HG02970 (cell line): Measurements from ENCODE around the gene ABCA8.
"Not testable (repeated sequence)": the region's sequence is repeated elsewhere in the genome, so short reads cannot be mapped to it uniquely, and the experiment has no call there.

ENCODE experiments used
- ATAC-seq: cut with Tn5 transposase; IDR thresholded peaks from one replicate; pipeline ENCODE4 v1.9.1; 2021; ENCODE audit warnings: mild to moderate bottlenecking, moderate library complexity, moderate number of reproducible peaks; ENCODE audit not compliant: unreplicated experiment, low FRiP score

The ABCA8 gene, protein sequence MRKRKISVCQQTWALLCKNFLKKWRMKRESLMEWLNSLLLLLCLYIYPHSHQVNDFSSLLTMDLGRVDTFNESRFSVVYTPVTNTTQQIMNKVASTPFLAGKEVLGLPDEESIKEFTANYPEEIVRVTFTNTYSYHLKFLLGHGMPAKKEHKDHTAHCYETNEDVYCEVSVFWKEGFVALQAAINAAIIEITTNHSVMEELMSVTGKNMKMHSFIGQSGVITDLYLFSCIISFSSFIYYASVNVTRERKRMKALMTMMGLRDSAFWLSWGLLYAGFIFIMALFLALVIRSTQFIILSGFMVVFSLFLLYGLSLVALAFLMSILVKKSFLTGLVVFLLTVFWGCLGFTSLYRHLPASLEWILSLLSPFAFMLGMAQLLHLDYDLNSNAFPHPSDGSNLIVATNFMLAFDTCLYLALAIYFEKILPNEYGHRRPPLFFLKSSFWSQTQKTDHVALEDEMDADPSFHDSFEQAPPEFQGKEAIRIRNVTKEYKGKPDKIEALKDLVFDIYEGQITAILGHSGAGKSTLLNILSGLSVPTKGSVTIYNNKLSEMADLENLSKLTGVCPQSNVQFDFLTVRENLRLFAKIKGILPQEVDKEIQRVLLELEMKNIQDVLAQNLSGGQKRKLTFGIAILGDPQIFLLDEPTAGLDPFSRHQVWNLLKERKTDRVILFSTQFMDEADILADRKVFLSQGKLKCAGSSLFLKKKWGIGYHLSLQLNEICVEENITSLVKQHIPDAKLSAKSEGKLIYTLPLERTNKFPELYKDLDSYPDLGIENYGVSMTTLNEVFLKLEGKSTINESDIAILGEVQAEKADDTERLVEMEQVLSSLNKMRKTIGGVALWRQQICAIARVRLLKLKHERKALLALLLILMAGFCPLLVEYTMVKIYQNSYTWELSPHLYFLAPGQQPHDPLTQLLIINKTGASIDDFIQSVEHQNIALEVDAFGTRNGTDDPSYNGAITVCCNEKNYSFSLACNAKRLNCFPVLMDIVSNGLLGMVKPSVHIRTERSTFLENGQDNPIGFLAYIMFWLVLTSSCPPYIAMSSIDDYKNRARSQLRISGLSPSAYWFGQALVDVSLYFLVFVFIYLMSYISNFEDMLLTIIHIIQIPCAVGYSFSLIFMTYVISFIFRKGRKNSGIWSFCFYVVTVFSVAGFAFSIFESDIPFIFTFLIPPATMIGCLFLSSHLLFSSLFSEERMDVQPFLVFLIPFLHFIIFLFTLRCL (N-terminal part only)

DNA sequence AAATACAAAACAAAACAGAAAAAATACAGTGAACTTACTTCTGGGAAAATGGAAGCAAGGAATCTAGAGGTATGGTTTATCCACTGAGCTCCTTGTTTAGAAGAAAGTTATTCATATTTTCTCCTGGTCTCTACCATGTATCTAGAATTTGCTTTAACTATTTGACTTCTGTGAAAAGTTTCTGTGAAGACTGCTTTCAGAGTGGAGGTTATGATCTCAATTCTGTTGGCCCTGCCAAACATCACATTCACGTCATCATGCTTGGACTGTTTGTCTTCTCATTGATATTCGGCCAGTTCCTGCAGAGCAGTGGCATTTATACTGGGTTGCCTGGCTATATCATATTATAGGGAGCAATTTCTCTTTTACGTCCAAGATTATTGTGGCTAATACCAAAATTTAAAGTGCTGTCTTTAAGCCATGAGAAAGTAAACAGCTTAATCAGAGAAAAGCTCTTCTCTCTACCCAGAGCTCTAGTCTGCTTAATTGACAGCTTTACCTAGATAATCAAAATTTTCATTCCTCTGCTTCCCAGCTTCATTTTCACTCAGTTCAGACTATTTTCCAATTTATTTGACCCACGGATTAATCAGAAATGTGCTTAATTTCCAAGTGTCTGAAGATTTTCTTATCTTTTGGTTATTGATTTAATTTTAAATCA, at the start of gene ABCA8:
Gene ABCA8 (minus strand): TSS at position 212 of the 661 bp plus-strand sequence. CDS start 13,358 bp downstream, outside the sequence.
- ATAC-seq, result no peak

DNA sequence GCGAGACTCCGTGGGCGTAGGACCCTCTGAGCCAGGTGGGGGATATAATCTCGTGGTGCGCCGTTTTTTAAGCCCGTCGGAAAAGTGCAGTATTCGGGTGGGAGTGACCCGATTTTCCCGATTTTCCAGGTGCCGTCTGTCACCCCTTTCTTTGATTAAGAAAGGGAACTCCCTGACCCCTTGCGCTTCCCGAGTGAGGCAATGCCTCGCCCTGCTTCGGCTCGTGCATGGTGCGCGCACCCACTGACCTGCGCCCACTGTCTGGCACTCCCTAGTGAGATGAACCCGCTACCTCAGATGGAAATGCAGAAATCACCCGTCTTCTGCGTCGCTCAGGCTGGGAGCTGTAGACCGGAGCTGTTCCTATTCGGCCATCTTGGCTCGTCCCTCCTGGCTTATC, 49.6 kb upstream of the ABCA8 start:
- ATAC-seq, result not testable (repeated sequence)

DNA sequence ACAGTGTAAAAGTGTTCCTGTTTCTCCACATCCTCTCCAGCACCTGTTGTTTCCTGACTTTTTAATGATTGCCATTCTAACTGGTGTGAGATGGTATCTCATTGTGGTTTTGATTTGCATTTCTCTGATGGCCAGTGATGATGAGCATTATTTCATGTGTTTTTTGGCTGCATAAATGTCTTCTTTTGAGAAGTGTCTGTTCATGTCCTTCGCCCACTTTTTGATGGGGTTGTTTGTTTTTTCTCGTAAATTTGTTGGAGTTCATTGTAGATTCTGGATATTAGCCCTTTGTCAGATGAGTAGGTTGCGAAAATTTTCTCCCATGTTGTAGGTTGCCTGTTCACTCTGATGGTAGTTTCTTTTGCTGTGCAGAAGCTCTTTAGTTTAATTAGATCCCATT, 44.6 kb upstream of the ABCA8 start:
- ATAC-seq, result not testable (repeated sequence)

DNA sequence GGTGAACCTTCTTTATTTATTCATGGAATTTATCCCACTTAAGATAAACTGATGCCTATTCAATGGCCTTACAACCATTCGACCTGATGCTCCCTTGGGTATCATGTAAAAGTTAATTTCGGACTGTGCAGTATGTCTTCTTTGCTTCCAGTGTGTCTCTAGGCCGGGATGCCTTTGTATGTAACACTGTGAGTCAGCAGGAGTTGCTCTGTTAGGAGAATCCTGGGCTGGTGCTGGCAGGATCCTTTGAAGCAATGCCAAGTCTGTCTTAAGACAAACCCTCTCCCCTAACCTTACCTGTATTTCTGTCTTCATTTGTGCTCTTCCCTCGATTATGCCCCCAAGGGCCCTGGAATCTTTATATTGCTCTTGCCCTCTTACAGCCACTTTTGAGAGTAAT, 37.9 kb upstream of the ABCA8 start:
- no peak for ATAC-seq

DNA sequence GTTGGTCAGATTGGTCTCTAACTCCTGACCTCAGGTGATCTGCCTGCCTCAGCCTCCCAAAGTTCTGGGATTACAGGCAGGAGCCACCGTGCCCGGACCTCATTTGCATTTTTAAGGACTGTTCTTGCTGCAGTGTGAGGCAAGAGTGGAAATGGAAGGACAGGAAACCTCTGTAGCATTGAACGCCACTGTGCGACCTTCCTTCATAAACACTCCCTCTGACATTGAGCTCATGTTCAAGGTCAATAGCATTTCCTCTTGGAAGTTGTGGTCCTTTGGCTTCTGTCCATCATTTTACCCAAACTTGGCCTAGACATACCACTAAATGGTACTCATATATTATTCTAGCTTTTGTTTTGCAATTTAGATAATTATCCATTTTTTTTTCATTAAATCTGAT, 32.8 kb upstream of the ABCA8 start:
- no peak for ATAC-seq

DNA sequence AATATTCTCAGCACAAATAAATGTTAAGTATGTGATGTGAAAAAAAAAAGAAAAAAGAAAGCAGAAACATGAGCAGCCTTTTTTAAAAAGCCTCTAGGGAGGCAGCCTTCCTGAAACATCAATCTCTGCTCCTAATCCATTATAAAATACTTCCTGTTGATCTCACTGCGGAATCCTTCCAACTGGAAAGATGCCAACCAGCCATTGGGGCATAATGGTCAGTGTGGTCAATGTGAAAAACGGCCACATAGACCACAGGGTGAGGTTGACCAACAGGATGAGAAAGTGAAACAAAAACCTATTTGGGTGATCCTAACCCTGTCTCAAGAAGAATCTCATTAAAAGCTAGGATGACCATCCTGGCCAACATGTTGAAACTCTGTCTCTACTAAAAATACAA, 26.1 kb upstream of the ABCA8 start:
- ATAC-seq, result peak; percentile 53

DNA sequence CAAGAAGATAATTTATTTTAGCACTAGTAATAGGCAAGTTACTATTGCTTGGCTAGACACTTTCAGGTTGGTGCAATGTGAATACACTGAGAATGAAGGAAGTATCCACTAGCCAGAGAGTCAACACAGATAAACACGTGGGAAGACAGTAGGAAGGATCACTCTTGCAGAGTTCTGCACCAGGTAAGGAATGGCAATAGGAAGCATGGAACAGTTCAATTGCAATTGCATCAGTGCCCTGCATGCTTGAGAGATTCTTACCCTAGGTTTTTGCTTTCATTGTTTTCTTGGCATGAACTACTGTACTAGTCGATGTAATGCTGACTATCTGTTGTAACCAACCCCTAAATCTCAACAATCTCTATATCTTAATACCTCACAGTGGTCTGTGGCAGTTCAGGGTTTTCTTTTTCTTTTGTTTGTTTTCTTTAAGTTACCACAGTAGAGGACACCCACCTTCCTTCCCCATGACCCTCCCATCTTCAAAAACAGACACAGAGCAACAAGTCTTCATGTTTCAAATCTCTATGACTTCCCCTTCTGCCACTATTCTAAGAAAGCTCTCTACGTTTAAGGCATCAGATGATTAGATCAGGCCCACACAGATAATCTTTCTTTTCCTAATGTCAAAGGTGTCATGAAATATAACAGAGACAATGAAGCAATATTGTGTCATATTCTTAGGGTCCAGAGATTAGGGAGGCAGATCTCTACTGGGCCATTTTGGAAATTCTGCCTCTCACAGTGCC, 18.1 kb upstream of the ABCA8 start:
- no peak for ATAC-seq

DNA sequence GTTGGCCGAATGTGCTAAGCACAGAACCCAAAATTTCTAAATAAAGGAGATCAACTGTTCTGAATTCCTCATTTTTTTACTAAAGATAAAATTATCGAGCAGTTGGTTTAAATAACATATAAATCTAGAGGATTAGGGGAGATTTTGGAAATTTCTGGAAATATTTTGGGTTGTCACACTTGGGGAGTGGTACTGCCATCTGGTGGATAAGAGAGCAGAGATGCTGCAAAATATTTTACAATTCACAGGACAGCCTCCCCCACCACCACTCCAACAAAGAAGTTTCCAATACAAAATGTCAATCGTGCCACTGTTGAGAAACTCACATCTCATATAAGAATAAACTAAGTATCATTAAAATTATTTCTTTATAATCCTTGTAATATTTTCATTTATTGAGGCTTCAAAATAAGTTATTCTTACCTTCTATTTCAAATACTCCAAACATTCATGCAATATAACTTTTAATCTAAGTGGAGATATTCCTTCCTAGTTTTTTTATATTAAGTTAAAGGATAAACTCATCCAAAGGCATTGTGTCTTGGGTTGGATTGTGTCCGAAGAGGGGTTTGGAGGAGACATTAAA, 17.0 kb upstream of the ABCA8 start:
- no peak for ATAC-seq

DNA sequence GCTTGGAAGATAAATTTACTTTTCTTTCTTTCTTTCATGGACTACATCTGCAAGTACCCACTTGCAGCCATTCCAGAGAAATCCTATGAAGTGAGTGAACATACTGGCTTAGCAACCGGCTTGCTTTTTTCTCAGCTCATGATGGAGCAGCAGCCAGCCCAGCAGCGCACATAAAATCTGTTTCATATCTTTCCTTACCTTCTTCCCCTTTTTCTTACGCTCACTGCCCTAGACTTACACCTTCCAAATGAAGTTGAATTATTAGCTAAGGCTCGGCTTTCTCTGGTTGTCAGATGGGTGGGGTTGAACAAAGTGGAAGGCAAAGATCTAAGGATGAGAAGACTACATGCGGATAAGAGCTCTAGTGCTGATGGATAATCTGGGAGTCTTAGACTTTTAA, 13.9 kb upstream of the ABCA8 start:
- ATAC-seq, result no peak

DNA sequence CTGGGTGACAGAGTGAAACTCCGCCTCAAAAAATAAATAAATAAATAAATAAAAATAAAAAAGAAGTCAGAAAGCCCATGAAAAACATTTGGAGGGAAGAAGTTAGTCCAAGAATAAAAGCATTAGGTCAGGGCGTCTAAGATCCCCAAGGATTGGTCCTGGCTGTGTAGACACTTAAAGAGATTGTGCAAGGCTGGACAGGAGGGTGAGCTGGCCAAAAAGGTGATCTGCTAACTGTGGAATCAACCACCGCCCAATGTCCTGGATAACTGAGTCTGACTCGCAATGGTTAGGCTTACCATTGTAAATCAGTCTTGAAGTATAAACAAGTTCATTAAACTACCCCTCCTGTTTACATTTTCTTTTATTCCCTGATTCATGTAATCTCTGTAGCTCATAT, 8.8 kb upstream of the ABCA8 start:
- ATAC-seq, result no peak

DNA sequence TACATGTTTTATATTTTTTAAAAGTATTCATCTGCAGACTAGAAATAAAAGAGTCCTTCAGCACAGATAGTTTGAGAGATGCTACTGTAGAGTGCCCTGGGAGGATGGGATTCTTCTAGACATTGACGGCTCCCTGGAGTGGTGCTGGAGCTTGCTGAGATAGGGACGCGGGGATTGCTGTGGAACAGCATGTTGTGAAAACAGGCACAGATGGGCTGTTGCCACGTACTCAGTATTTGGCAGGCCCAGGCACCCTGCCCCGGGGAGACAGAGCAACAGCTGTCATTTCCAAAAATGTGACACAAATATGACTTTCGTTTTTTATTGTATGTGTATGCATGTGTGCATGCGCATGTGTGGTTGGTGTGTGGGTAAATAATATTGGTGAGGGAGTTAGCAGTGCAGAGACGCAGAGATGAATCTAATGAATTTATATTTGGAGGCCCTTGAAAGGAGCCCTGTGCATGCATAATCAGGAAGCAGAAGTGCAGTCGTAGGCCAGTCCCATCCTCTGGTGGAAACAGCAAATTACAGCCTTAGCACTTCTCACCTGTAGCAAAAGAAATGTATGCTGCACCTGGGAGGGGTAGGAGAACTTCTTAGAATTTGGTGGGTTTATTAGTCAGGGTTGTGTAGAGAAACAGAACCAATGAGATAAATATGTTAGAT, 6.2 kb upstream of the ABCA8 start:
- no peak for ATAC-seq

DNA sequence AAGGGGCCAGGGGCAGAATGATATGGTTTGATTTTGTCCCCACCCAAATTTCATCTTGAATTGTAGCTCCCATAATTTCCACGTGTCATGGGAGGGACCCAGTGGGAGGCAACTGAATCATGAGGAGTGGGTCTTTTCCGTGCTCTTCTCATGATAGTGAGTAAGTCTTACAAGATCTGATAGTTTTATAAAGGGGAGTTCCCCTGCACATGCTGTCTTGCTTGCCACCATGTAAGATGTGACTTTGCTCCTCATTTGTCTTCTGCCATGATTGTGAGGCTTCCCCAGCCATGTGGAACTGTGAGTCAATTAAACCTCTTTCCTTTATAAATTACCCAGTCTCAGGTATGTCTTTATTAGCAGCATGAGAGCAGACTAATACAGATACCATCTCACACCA, 3.9 kb upstream of the ABCA8 start:
- ATAC-seq, result not testable (repeated sequence)

DNA sequence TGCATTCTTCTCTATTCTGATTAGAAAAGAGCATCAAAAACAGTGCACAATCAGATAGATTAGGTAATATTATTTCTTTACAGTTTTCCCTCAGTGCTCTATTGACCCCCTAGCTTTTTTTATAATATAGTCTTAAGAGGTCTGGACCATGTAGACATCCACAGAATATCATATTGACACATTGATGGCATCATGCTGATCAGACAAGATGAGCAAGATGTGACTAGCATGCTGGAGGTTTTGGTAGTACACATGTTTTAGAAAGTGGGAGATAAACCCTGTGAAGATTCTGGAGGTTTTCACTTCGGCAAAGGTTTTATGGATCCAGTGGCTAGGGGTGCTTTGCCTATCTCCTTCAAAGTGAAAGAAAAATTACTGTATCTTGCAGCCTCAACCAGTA, 2.8 kb upstream of the ABCA8 start:
- ATAC-seq, result no peak

DNA sequence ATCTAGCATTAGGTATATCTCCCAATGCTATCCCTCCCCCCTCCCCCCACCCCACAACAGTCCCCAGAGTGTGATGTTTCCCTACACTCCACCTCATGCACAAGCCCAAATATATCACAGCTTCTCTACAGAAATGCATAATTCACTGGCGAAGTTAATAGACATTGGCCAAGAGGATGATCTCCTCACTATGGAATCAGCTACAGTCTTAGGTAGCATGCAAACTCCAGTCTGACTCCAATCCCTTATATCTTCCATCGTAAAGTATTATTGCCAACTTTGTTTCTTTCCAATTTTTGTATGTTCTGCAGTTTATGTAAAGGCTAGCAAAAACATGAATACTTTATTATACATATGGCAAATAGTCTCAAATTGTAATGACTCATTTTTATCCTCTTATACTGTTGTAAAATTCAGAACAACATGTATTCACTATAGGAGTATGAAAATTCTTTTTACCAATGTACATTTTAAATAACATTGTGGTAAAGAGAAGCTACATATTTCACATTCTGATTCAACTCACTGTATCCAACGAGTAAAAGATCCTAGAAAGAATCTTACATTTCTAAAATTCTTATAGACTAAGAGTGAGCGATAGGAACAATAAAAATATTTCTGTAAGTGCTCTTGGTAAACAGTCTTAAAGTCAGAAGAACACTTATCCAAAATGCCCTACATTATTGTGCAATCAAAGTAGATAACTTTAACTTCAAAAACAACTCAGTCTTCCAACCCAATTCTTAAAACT, 871 bp downstream of the ABCA8 start:
- ATAC-seq, result no peak

DNA sequence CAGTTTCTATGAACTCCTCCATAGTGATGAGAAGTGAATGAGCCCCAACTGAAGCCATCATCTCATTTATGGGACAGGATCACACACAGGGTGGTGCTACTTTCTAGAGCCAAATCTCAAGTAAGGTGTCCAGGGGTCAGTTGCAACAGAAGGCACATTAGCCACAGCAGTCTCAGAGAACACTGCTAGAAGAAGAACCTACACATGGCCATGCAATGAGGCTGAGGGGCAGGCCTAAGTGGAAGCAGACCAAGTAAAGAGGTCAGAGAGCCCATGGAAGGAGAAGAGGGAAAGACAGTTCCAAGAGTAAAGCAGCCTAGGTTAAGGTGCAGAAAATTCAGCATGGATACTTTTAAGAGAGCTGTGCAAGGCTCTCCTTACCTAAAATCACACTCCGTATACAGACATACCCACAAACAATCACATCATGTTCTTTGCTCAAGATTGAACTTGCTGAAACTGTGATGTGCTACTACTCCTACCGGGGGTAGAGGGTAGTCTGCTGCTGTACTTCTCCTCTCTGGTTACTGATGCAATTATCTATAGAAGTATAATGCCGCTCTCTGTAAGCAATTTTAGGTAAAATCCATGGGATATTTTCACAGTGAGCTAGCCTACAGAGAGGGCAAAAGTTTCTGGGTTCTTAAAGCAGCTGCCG, 1.7 kb downstream of the ABCA8 start:
- no peak for ATAC-seq

DNA sequence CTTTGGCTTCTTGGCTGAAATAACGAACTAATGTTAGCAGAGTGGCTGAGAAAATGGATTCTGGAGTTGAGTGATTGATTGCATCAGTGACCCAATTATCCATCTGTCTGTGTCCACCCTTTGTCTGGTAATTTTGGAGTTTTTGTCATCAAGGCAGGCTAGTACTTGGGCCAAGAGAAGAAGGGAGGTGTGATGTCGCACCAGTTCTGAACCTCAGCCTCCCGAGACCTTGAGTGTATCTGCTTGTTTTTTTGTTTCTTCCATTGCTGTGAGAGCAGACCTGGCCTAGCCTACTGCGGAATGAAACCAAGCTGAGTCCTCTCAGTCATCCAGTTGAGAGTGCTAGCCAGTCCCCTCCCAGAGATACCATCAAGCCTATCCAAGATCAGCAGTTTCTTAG, 4.5 kb downstream of the ABCA8 start:
- no peak for ATAC-seq

DNA sequence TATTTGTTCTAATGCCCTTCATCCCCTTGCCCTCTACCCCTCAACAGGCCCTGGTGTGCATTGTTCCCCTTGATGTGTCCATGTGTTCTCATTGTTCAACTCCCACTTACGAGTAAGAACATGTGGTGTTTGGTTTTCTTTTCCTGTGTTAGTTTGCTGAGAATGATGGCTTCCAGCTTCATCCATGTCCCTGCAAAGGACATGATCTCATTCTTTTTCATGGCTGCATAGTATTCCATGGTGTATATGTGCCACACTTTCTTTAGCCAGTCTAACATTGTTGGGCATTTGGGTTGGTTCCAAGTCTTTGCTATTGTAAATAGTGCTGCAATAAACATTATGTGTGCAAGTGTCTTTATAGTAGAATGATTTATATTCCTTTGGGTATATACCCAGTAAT, 7.3 kb downstream of the ABCA8 start:
- ATAC-seq, result not testable (repeated sequence)
